DND-41 (cell line): ENCODE data around the gene CSNK1G3.

Experiments
- EZH2 ChIP-seq: IDR thresholded peaks from 3 replicates; pipeline ENCODE4 v1.6.1; 2012; ENCODE audit warnings: borderline replicate concordance, low read depth, mild to moderate bottlenecking, moderate library complexity, low read length, inconsistent platforms; ENCODE audit not compliant: severe bottlenecking
- TF ChIP-seq, protein P1 (sequence below): IDR thresholded peaks from 2 replicates; pipeline ENCODE4 v1.5.1; 2012; ENCODE audit warnings: borderline replicate concordance, low read length, moderate library complexity, mild to moderate bottlenecking; ENCODE audit not compliant: poor library complexity, severe bottlenecking; ENCODE audit errors: extremely low read depth

DNA sequence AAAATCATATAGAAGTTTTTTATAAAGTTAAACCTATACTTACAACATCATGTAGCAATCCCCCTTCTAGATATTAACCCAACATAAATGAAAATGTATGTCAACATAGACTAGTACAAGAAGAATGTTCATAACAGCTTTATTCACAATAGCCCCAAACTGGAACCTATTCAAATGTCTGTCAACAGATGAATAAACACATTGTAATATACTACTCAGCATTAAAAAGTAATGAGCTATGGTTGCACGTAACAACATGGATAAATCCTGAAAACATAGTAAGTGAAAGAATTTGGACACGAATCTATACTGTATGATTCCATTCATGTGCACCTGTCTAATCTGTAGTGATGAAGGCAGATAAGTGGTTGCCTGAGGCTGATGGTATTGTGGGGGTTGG is 73.9 kb downstream of the CSNK1G3 start:
- no peak for TF ChIP-seq EZH2
- TF ChIP-seq, protein P1, sequence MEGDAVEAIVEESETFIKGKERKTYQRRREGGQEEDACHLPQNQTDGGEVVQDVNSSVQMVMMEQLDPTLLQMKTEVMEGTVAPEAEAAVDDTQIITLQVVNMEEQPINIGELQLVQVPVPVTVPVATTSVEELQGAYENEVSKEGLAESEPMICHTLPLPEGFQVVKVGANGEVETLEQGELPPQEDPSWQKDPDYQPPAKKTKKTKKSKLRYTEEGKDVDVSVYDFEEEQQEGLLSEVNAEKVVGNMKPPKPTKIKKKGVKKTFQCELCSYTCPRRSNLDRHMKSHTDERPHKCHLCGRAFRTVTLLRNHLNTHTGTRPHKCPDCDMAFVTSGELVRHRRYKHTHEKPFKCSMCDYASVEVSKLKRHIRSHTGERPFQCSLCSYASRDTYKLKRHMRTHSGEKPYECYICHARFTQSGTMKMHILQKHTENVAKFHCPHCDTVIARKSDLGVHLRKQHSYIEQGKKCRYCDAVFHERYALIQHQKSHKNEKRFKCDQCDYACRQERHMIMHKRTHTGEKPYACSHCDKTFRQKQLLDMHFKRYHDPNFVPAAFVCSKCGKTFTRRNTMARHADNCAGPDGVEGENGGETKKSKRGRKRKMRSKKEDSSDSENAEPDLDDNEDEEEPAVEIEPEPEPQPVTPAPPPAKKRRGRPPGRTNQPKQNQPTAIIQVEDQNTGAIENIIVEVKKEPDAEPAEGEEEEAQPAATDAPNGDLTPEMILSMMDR: no peak
